Caco-2 (cell line): ENCODE results near the gene FBXO31. TPM values are rescaled to one million over a fixed set of nuclear protein-coding genes. Genes with fewer than 3 reads are reported as not detected.

Source experiments
- BruUV-seq: library from RNA; stranded (reverse); fragments of 400-500 nt; replicated peaks from 2 replicates; lab custom pipeline; 2021; lab: Mats Ljungman, UMichigan
- CTCF ChIA-PET: fragments of 300-600 bp; sonication (Branson Sonifier 250); formaldehyde crosslinking; loops from one replicate; lab custom pipeline; 2022; ENCODE audit warnings: antibody characterized with exemption; lab: Charles Lee
- POLR2A ChIA-PET: fragments of 300-600 bp; sonication (Branson Sonifier 250); formaldehyde crosslinking; loops from one replicate; lab custom pipeline; 2022; ENCODE audit warnings: antibody characterized with exemption; lab: Charles Lee
- DNase-seq, 2 experiments: peaks; one replicate each; pipeline versions ENCODE4 v3.0.0 to v3.0.0-alpha.2; 2020 to 2022
- H3K27me3 ChIP-seq: replicated peaks from 2 replicates; pipeline ENCODE4 v1.6.0; 2011; ENCODE audit warnings: low read length; ENCODE audit not compliant: control insufficient read depth, insufficient read depth
- H3K36me3 ChIP-seq: 2 replicates; pipeline ENCODE4 v1.5.1; 2011; ENCODE audit warnings: low read length; ENCODE audit not compliant: control insufficient read depth, insufficient read depth
- H3K4me1 ChIP-seq: fragments of 250-450 bp; sonication (Bioruptor Pico); 2 replicates; pipeline ENCODE4 v1.5.1; 2020; ENCODE audit warnings: mild to moderate bottlenecking
- H3K4me3 ChIP-seq: 2 replicates; pipeline ENCODE4 v1.5.1; 2011; ENCODE audit warnings: low read depth, mild to moderate bottlenecking, control low read depth, low read length
- H3K9me3 ChIP-seq: fragments of 250-450 bp; sonication (Bioruptor Pico); 2 replicates; pipeline ENCODE4 v1.5.1; 2020; ENCODE audit warnings: mild to moderate bottlenecking, moderate library complexity
- H3K27ac Mint-ChIP-seq: one replicate; pipeline ENCODE4 v1.8.0; 2022; ENCODE audit warnings: mixed read lengths; ENCODE audit not compliant: unreplicated experiment
- H3K27me3 Mint-ChIP-seq: one replicate; pipeline ENCODE4 v1.8.0; 2022; ENCODE audit warnings: mixed read lengths; ENCODE audit not compliant: insufficient read depth, unreplicated experiment
- H3K36me3 Mint-ChIP-seq: one replicate; pipeline ENCODE4 v1.8.0; 2022; ENCODE audit warnings: mild to moderate bottlenecking, mixed read lengths; ENCODE audit not compliant: insufficient read depth, unreplicated experiment
- H3K4me1 Mint-ChIP-seq: one replicate; pipeline ENCODE4 v1.8.0; 2022; ENCODE audit warnings: low read depth, mixed read lengths; ENCODE audit not compliant: unreplicated experiment
- H3K4me3 Mint-ChIP-seq: one replicate; pipeline ENCODE4 v1.8.0; 2022; ENCODE audit warnings: mild to moderate bottlenecking, moderate library complexity, mixed read lengths; ENCODE audit not compliant: unreplicated experiment
- H3K9me3 Mint-ChIP-seq: one replicate; pipeline ENCODE4 v1.8.0; 2022; ENCODE audit warnings: mixed read lengths; ENCODE audit not compliant: unreplicated experiment
- CTCF ChIP-seq, 2 experiments: fragments of 200-600 bp in 1 of 2; IDR thresholded peaks; 1 replicate in 1 of 2; 2 replicates in 1 of 2; pipeline versions ENCODE4 v1.5.1 to v1.8.0; 2011 to 2022; ENCODE audit warnings: antibody characterized with exemption in 1 of 2, control low read depth in 1 of 2, inconsistent platforms in 1 of 2, low read depth in 1 of 2, low read length in 1 of 2, mild to moderate bottlenecking in 1 of 2, moderate library complexity in 1 of 2; ENCODE audit not compliant: insufficient read depth in 1 of 2, severe bottlenecking in 1 of 2, unreplicated experiment in 1 of 2
- intact Hi-C: fragments of 100-400 bp; cut with micrococcal nuclease; formaldehyde crosslinking; loops from one replicate; pipeline ENCODE4 v1.10.0; 2022; ENCODE audit not compliant: unreplicated experiment
- total RNA-seq: library from RNA; stranded (reverse); gene quantifications from 2 replicates; pipeline ENCODE4 v1.2.3, GENCODE V29; 2022

Gene FBXO31
- total RNA-seq, 1 experiment from 2014 or later: 55.6 TPM

- Histone ChIP-seq H3K9me3 (no peaks in the 10 kb centered on the region), H3K36me3 (no peaks in the 10 kb centered on the region), H3K27me3 (no peaks in the 10 kb centered on the region), H3K4me1 (peaks cover 8% of the 10 kb centered on the region; the same call in 1 of the 2 replicates), H3K4me3 (no peak overlapping the region)
- no peaks in the 10 kb centered on the region for H3K36me3 Mint-ChIP-seq
- CTCF ChIA-PET: interaction anchor here (0.5 kb wide), 1 partner anchor 603 kb away, joined by 3 read pairs; no protein-coding TSS in a partner anchor
- BruUV-seq: no TSS peak
- POLR2A ChIA-PET: no interaction called here
- DNase-seq: no peak
- H3K9me3 Mint-ChIP-seq: no peaks in the 10 kb centered on the region
- no peak overlapping the region for H3K4me3 Mint-ChIP-seq
- H3K27ac Mint-ChIP-seq: no peak overlapping the region
- TF ChIP-seq CTCF (IDR thresholded peaks at IDR 0.05; ENCODE audit: insufficient read depth in 1 of 2, low read depth in 1 of 2, low read length in 1 of 2, severe bottlenecking in 1 of 2, unreplicated experiment in 1 of 2): no peak
- H3K27me3 Mint-ChIP-seq: no peaks in the 10 kb centered on the region
- intact Hi-C loops: loop anchor here (5.0 kb wide), 1 partner anchor 737 kb away; no protein-coding TSS in a partner anchor
- no peaks in the 10 kb centered on the region for H3K4me1 Mint-ChIP-seq
Measured at GRCh38 chr16:87298857-87299465, 84.6 kb downstream of the FBXO31 start.

GRCh38 chr16:87297918-87298631, 85.5 kb downstream of the FBXO31 start:
- Histone ChIP-seq H3K27me3 (no peaks in the 10 kb centered on the region), H3K4me1 (peaks cover 8% of the 10 kb centered on the region; the same call in 1 of the 2 replicates), H3K4me3 (no peak overlapping the region), H3K9me3 (no peaks in the 10 kb centered on the region), H3K36me3 (no peaks in the 10 kb centered on the region)
- Mint-ChIP-seq H3K27ac (no peak overlapping the region), H3K9me3 (no peaks in the 10 kb centered on the region), H3K27me3 (no peaks in the 10 kb centered on the region), H3K4me1 (no peaks in the 10 kb centered on the region), H3K4me3 (no peak overlapping the region), H3K36me3 (no peaks in the 10 kb centered on the region)
- peak; percentile 45 to 56 for TF ChIP-seq CTCF (IDR thresholded peaks at IDR 0.05; ENCODE audit: insufficient read depth in 1 of 2, low read depth in 1 of 2, low read length in 1 of 2, severe bottlenecking in 1 of 2, unreplicated experiment in 1 of 2)
- ChIA-PET CTCF (interaction anchor here (1.2 kb wide), 1 partner anchor 19 kb away, joined by 4 read pairs; the partner anchor contains the start of gene C16orf95), POLR2A (no interaction called here)
- intact Hi-C loops: loop anchor here (5.0 kb wide), 1 partner anchor 736 kb away; no protein-coding TSS in a partner anchor
- peak in 1 of 2 experiments; percentile 43 for DNase-seq
- no TSS peak for BruUV-seq

- H3K4me1 Mint-ChIP-seq: no peaks in the 10 kb centered on the region
- peaks cover 4% of the 10 kb centered on the region for H3K9me3 Mint-ChIP-seq
- 0 out of 2 replicates have a peak, but pooled peaks cover 1% of the 10 kb centered on the region for H3K9me3 ChIP-seq
- no peak overlapping the region for H3K27ac Mint-ChIP-seq
- H3K27me3 ChIP-seq: no peaks in the 10 kb centered on the region
- CTCF ChIA-PET: interaction anchor here (1.2 kb wide), 1 partner anchor 19 kb away, joined by 4 read pairs; the partner anchor contains the start of gene C16orf95
- no peak for DNase-seq
- TF ChIP-seq CTCF (IDR thresholded peaks at IDR 0.05; ENCODE audit: insufficient read depth in 1 of 2, low read depth in 1 of 2, low read length in 1 of 2, severe bottlenecking in 1 of 2, unreplicated experiment in 1 of 2): no peak
- H3K36me3 ChIP-seq: no peaks in the 10 kb centered on the region
- intact Hi-C loops: loop anchor here (5.0 kb wide), 1 partner anchor 735 kb away; no protein-coding TSS in a partner anchor
- POLR2A ChIA-PET: no interaction called here
- no peak overlapping the region for H3K4me3 Mint-ChIP-seq
- H3K27me3 Mint-ChIP-seq: no peaks in the 10 kb centered on the region
- H3K36me3 Mint-ChIP-seq: no peaks in the 10 kb centered on the region
- no peak overlapping the region for H3K4me3 ChIP-seq
- peaks cover 8% of the 10 kb centered on the region; the same call in 1 of the 2 replicates for H3K4me1 ChIP-seq
- no TSS peak for BruUV-seq
Measured at GRCh38 chr16:87297407-87297806, 86.2 kb downstream of the FBXO31 start.
